ENCODE measurements around the gene PAFAH2. TPM values are rescaled to one million over a fixed set of nuclear protein-coding genes. Genes with fewer than 3 reads are reported as not detected.

PAFAH2 gene
- total RNA-seq, 1 donor from 2014 or later = 7.1 TPM

- no peaks in the 10 kb centered on the region for H3K27me3 ChIP-seq
- no peak overlapping the region for H3K27ac ChIP-seq
- DNase-seq (ENCODE audit: extremely low spot score in 2 of 2) = no peak
- H3K4me3 ChIP-seq = no peak overlapping the region
- H3K4me1 ChIP-seq = peaks cover 13% of the 10 kb centered on the region
- H3K36me3 ChIP-seq = no peaks in the 10 kb centered on the region
- H3K9me3 ChIP-seq = no peaks in the 10 kb centered on the region
- intact Hi-C loops (cut with DNase I) = loop anchor here (10.0 kb wide), 1 partner anchor 133 kb away; the partner anchor contains the start of genes C1orf232 and ZNF593
- no peak for TF ChIP-seq CTCF (IDR thresholded peaks at IDR 0.05)
- no peak for TF ChIP-seq POLR2AphosphoS5 (IDR thresholded peaks at IDR 0.05; ENCODE audit: insufficient read depth in 1 of 2, low read depth in 1 of 2)
- no peak for TF ChIP-seq POLR2A (IDR thresholded peaks at IDR 0.05)
These were observed 33.9 kb upstream of the PAFAH2 start for GRCh38 chr1:26031611-26032220.

- no peaks in the 10 kb centered on the region for H3K9me3 ChIP-seq
- H3K27ac ChIP-seq = no peak overlapping the region
- no peaks in the 10 kb centered on the region for H3K27me3 ChIP-seq
- no peak for TF ChIP-seq CTCF (IDR thresholded peaks at IDR 0.05)
- H3K36me3 ChIP-seq = no peaks in the 10 kb centered on the region
- intact Hi-C loops (cut with DNase I) = loop anchor here (10.0 kb wide), 1 partner anchor 134 kb away; the partner anchor contains the start of genes C1orf232 and ZNF593
- H3K4me1 ChIP-seq = peaks cover 8% of the 10 kb centered on the region
- no peak overlapping the region for H3K4me3 ChIP-seq
- DNase-seq (ENCODE audit: extremely low spot score in 2 of 2) = no peak
These were observed 33.3 kb upstream of the PAFAH2 start for GRCh38 chr1:26031196-26031595.

GRCh38 chr1:26029864-26030481, 32.1 kb upstream of the PAFAH2 start:
- no peaks in the 10 kb centered on the region for H3K27me3 ChIP-seq
- DNase-seq (ENCODE audit: extremely low spot score in 2 of 2) = no peak
- H3K4me1 ChIP-seq = peaks cover 4% of the 10 kb centered on the region
- H3K27ac ChIP-seq = no peak overlapping the region
- H3K4me3 ChIP-seq = no peak overlapping the region
- no peaks in the 10 kb centered on the region for H3K9me3 ChIP-seq
- no peak for TF ChIP-seq POLR2AphosphoS5 (IDR thresholded peaks at IDR 0.05; ENCODE audit: insufficient read depth in 1 of 2, low read depth in 1 of 2)
- TF ChIP-seq CTCF (IDR thresholded peaks at IDR 0.05) = no peak
- no peak for TF ChIP-seq POLR2A (IDR thresholded peaks at IDR 0.05)
- intact Hi-C loops (cut with DNase I) = loop anchor here (10.0 kb wide), 1 partner anchor 135 kb away; the partner anchor contains the start of genes C1orf232 and ZNF593
- H3K36me3 ChIP-seq = no peaks in the 10 kb centered on the region

- H3K36me3 ChIP-seq = no peaks in the 10 kb centered on the region
- no peaks in the 10 kb centered on the region for H3K9me3 ChIP-seq
- H3K4me3 ChIP-seq = no peak overlapping the region
- H3K27ac ChIP-seq = no peak overlapping the region
- TF ChIP-seq POLR2AphosphoS5 (IDR thresholded peaks at IDR 0.05; ENCODE audit: insufficient read depth in 1 of 2, low read depth in 1 of 2) (no peak), CTCF (IDR thresholded peaks at IDR 0.05) (no peak), POLR2A (IDR thresholded peaks at IDR 0.05) (no peak)
- DNase-seq (ENCODE audit: extremely low spot score in 2 of 2) = no peak
- intact Hi-C loops (cut with DNase I) = no loop called here
- no peaks in the 10 kb centered on the region for H3K4me1 ChIP-seq
- H3K27me3 ChIP-seq = no peaks in the 10 kb centered on the region
These were observed 31.4 kb upstream of the PAFAH2 start for GRCh38 chr1:26029054-26029863.
